Measurements from ENCODE around the gene STXBP6.

DNA sequence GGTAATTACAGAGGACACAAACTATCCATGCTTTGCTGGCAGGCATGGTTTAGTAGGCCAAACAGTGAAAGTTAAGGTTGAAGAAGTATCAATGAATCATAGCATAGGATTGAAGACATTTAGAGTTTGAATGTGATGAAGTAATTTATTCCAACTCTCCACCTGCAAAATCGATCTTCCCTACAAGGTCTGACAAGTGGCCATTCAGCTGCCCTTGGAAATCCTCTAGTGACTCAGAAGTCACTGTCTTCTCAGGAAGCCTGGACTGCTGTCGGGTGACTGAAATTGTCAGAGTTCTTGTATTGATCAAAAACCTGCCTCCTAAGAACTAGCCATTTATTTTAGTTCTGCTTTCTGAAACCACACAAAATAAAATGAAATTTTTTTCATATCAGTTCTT is 17.7 kb upstream of the STXBP6 start:
- no peak for TF ChIP-seq CTCF (IDR thresholded peaks at IDR 0.05)
- no peak for TF ChIP-seq POLR2A (IDR thresholded peaks at IDR 0.05)

Measured in suprapubic skin (tissue), 3 donors.